LHCN-M2 (cell line): ENCODE results near the gene SHISA9. TPM values are rescaled to one million over a fixed set of nuclear protein-coding genes. Genes with fewer than 3 reads are reported as not detected.
"Not testable (repeated sequence)": the region's sequence is repeated elsewhere in the genome, so short reads cannot be mapped to it uniquely, and the experiment has no call there.

Experiments used
- DNase-seq: peaks from one replicate; pipeline ENCODE4 v3.0.0-alpha.2; 2012; ENCODE audit warnings: low read depth
- polyA plus RNA-seq: library from polyadenylated mRNA; unstranded; fragments of >200 nt; gene quantifications from one replicate; pipeline ENCODE4 v1.2.1, GENCODE V29; 2012; ENCODE audit warnings: missing spikeins
- total RNA-seq: library from RNA; depleted of rRNA; stranded (reverse); fragments of >200 nt; gene quantifications from 2 replicates; pipeline ENCODE4 v1.2.3, GENCODE V29; 2014; rRNA removed

The SHISA9 gene
- 12.7 and 14.6 TPM in 2 replicates for total RNA-seq
- 28.5 TPM for polyA plus RNA-seq

DNA sequence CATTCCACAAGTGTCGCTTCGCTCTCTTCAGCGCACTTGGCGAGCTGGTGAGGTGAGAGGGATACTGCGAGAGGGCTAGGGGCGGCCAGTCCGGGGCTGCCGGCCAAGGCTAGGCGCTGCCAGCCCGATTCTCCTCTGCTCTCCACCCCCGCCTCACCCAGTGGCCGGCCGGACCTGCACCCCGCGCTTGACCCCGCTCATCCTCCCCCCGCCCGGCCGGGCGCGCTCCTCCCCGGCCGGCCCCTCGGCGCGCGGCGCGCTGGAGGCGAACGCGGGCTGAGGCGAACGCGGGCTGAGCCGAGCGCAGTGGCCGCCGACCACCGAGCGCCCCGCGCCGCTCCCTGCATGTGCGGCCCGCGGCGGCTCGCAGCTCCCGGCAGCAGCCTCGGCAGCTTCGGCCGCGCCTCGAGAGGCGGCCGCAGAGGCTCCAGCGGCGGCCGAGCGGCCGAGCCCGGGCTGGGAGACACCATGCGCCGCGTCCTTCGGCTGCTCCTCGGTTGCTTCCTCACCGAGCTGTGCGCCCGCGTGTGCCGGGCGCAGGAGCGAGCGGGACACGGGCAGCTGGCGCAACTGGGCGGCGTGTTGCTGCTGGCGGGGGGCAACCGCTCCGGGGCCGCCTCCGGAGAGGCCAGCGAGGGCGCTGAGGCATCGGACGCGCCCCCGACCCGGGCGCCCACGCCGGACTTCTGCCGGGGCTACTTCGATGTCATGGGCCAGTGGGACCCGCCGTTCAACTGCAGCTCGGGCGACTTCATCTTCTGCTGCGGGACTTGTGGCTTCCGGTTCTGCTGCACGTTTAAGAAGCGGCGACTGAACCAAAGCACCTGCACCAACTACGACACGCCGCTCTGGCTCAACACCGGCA lies at the start of gene SHISA9:
Gene SHISA9, plus strand, starts transcription at position 2 of the 865 bp plus-strand sequence.
- DNase-seq: peak; percentile 35

DNA sequence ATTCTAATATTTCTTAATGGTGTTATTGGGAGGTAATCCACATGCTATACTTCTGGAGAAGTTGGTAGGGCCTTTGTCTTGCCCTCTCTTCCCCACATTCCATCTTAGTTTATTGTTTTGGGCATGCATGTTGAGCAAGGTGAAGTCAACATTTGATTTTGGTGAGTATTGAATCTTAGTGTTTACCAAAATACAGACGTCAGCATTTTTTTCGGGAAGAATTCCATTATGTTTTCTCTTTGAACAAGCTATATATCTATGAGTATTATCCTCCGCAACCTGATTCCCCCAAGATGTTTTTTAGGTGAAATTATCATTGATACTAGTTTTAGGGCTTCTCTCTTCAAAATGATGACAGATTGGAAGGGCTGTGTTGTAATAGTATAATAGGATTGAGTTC lies 47.4 kb upstream of the SHISA9 start:
- no peak for DNase-seq

DNA sequence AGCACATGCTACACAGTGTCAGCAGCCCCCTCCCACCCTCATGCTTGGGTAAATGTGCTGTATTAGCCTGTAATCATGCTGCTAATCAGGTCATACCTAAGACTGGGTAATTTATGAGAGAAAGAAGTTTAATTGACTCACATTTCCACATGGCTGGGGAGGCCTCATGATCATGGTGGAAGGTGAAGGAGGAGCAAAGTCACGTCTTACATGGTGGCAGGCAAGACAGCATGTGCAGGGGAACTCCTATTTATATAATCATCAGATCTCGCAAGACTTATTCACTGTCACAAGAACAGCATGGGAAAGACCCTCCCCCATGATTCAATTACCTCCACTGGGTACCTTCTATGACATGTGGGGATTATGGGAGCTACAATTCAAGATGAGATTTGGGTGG lies 44.0 kb upstream of the SHISA9 start:
- not testable (repeated sequence) for DNase-seq

DNA sequence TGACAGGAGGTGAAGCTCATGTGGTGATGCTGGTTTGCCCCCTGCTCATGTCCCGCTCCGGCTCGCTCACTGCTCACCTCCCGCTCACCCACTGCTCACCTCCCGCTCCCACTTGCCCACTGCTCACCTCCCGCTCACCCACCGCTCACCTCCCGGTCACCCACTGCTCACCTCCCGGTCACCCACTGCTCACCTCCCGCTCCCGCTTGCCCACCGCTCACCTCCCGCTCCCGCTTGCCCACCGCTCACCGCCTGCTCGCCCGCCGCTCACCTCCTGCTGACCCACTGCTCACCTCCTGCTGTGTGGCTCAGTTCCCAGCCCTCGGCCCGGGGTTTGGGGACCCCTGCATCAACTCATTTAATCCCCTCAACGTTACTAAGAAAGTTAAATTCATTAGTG lies 39.1 kb upstream of the SHISA9 start:
- DNase-seq: no peak

GRCh38 chr16:12862941-12863340 lies 38.5 kb upstream of the SHISA9 start:
- DNase-seq: no peak

GRCh38 chr16:12866981-12867551 lies 34.3 kb upstream of the SHISA9 start:
- DNase-seq: no peak

- no peak for DNase-seq
Measured at GRCh38 chr16:12868169-12868568, 33.2 kb upstream of the SHISA9 start.

DNA sequence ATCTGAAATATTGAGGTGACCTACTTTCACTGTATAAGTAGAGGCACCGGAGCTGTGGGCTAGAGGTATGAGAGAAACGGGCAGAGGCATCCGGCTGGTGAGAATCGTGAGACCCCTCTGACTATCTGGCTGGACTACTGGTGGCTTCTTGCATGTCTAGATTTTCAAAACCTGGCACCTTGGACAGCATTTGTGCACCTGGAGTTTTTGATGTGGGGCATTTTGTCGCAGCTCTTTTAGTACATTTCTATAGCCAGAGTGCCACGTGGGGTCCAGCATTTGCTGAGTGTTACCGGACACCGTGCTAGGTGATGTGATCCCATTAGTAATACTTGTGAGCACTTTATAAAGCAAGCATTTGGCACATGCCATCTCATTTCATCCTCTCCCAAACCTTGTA lies 32.6 kb upstream of the SHISA9 start:
- no peak for DNase-seq

- DNase-seq: peak; percentile 49
Measured at GRCh38 chr16:12869698-12870427, 31.5 kb upstream of the SHISA9 start.

GRCh38 chr16:12871784-12872183 lies 29.6 kb upstream of the SHISA9 start:
- no peak for DNase-seq

- DNase-seq: peak; percentile 89
Measured at GRCh38 chr16:12874186-12874585, 27.2 kb upstream of the SHISA9 start.

DNA sequence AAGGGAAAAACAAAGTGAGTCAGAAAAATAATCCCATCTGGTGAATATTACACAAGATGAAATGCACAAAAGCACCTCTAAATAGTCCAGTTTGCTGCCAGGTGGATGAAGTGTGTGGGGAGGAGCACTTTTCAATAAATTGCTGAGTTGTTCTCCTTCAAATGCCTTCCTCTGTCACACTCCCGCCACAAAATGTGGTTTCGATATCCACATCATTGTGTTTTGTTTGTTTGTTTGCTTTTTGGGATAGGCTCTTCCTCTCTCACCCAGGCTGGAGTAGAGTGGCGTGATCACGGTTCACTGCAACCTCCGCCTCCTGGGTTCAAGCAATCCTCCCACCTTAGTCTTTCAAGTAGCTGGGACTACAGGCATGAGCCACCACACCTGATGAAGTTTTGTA lies 24.6 kb upstream of the SHISA9 start:
- no peak for DNase-seq

DNA sequence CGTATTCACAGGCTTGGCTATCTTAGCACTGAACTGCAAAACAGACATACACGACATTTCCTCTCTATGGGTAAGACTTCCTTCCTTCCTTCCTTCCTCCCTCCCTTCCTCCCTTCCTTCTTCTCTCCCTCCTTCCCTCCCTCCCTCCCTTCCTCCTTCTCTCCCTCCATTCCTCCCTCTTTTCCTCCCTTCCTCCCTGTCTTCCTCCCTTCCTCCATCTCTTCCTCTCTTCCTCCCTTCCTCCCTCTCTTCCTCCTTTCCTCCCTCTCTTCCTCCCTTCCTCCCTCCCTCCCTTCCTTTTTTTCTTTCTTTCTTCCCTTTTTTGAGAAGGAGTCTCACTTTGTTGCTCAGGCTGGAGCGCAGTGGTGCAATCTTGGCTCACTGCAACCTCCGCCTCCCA lies 22.4 kb upstream of the SHISA9 start:
- DNase-seq: no peak

DNA sequence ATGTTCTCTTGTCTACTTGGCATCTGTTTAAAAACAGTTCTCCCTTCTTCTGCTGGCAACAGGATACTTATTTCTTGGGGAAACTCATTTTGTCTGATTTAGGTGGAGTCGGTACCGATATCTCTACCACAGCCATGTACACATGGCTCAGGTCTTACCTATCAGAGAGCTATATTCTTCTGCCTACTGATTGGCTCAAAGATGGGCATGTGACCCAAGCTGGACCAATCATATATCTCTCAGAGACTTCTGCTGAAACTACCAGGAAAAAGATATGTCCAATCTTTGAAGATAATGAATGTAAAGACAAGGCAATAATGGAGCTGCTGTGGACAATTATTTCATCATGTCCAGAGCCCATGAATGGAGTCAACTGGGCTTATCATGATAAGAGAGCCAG lies 21.6 kb upstream of the SHISA9 start:
- no peak for DNase-seq

DNA sequence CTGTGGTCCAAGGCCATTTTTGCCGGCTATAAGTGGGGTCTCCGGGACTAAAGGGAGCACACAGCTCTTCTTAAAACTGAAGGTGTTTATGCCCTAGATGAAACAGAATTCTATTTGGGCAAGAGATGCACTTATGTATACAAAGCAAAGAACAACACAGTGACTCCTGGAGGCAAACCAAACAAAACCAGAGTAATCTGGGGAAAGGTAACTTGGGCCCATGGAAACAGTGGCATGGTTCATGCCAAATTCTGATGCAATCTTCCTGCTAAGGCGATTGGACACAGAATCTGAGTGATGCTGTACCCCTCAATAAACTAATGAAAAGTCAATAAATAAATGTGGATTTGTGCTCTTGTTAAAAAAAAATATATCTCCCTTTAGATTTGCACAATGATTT lies 20.2 kb upstream of the SHISA9 start:
- no peak for DNase-seq

- no peak for DNase-seq
Measured at GRCh38 chr16:12881740-12882139, 19.7 kb upstream of the SHISA9 start.

DNA sequence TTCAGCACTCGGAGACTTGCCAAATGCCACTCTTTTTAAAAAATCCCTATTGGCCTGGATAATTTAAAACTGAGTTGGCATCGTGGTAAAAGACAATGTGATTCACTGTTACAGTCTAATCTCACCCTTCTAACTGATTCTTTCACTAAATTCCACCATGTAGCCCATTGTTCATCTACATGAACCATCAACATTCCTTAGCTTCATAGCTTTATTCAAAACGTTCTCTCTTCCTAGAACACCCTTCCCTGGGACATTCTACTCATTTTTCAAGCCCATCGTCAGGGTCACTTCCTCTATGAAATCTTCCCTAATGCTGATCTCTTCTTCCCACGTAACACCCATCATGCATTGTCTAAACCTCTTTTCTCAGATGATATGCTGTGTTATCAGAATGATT lies 15.7 kb upstream of the SHISA9 start:
- no peak for DNase-seq

- DNase-seq: no peak
Measured at GRCh38 chr16:12891836-12892235, 9.6 kb upstream of the SHISA9 start.

- DNase-seq: no peak
Measured at GRCh38 chr16:12893050-12893750, 8.2 kb upstream of the SHISA9 start.

GRCh38 chr16:12896562-12896961 lies 4.8 kb upstream of the SHISA9 start:
- peak; percentile 67 for DNase-seq

DNA sequence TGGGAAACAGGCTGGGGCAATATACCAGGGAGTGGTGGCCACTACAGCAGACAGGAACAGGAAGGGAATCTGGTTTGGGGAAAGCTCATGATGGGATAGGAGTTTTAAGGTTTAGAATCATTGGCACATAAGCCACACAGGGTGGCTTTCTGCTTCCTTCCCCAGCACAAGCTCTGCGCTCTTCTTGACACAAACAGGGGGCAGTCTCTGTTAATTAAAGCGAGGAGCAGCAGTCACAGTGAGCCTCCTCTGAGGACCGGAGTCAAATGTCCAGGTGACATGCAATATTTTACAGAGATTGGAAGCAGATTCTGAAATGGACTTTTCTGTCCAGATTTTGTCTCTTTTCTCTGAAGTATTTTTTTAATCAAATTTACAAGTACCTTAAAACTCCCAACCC lies 2.8 kb upstream of the SHISA9 start:
- no peak for DNase-seq
